B cell (primary cell): Measurements from ENCODE around the gene FOXN4. TPM values are rescaled to one million over a fixed set of nuclear protein-coding genes. Genes with fewer than 3 reads are reported as not detected.

Source experiments
- ATAC-seq: fragments of 200-7000 bp; cut with Tn5 transposase; one replicate; pipeline ENCODE4 v1.10.0; 2021; ENCODE audit warnings: low read depth, mild to moderate bottlenecking, moderate number of reproducible peaks, moderate library complexity
- CTCF ChIA-PET: fragments of 350-600 bp; sonication (Branson Sonifier 250); formaldehyde crosslinking; loops from one replicate; lab custom pipeline; 2021; ENCODE audit warnings: antibody characterized with exemption, inconsistent platforms; lab: Charles Lee
- POLR2A ChIA-PET: fragments of 350-600 bp; sonication (Branson Sonifier 250); formaldehyde crosslinking; loops from one replicate; lab custom pipeline; 2021; ENCODE audit warnings: antibody characterized with exemption; lab: Charles Lee
- DNase-seq: peaks from one replicate; pipeline ENCODE4 v3.0.0; 2013
- H2AFZ ChIP-seq: 2 replicates; pipeline ENCODE4 v1.6.1; 2012; ENCODE audit warnings: mild to moderate bottlenecking, low read depth, low read length; ENCODE audit not compliant: insufficient read depth, poor library complexity, severe bottlenecking
- H3K27ac ChIP-seq, 2 donors: 1 replicate in 1 of 2; 2 replicates in 1 of 2; pipeline ENCODE4 v1.5.1; 2012 to 2013; ENCODE audit warnings: low read length in 2 of 2, mild to moderate bottlenecking in 2 of 2, moderate library complexity in 1 of 2
- H3K27me3 ChIP-seq, 4 experiments: fragments of 200-600 bp in 1 of 4; sonication (generic) in 1 of 4; replicated peaks in 1 of 4; 1 replicate in 2 of 4; 2 replicates in 2 of 4; pipeline versions ENCODE4 v1.6.1 to v1.7.0; 2013 to 2016; ENCODE audit warnings: low read length in 3 of 4, mild to moderate bottlenecking in 2 of 4, mixed read lengths in 1 of 4, moderate library complexity in 1 of 4; ENCODE audit not compliant: insufficient read depth in 4 of 4, control insufficient read depth in 3 of 4; ENCODE audit errors: control extremely low read depth in 1 of 4
- H3K36me3 ChIP-seq, 2 experiments: replicated peaks in 1 of 2; 1 replicate in 1 of 2; 2 replicates in 1 of 2; pipeline versions ENCODE4 v1.6.1 to v1.7.1; 2013; ENCODE audit warnings: low read length in 1 of 2; ENCODE audit not compliant: insufficient read depth in 2 of 2, control insufficient read depth in 1 of 2; ENCODE audit errors: control extremely low read depth in 1 of 2, extremely low read depth in 1 of 2
- H3K4me1 ChIP-seq, 2 donors: fragments of 200-600 bp in 1 of 2; sonication (generic) in 1 of 2; 1 replicate in 1 of 2; 2 replicates in 1 of 2; pipeline versions ENCODE4 v1.5.1 to v1.6.1; 2013 to 2017; ENCODE audit warnings: low read length in 2 of 2; ENCODE audit not compliant: control insufficient read depth in 2 of 2, insufficient read depth in 2 of 2
- H3K4me2 ChIP-seq: replicated peaks from 2 replicates; pipeline ENCODE3; 2012; ENCODE audit warnings: mild to moderate bottlenecking, low read depth, low read length; ENCODE audit not compliant: poor library complexity, severe bottlenecking
- H3K4me3 ChIP-seq, 5 experiments: fragments of 200-600 bp in 1 of 5; sonication (generic) in 1 of 5; 1 replicate in 3 of 5; 2 replicates in 2 of 5; pipeline versions ENCODE4 v1.5.1 to v1.7.0; 2011 to 2016; ENCODE audit warnings: low read length in 4 of 5, mild to moderate bottlenecking in 4 of 5, low read depth in 2 of 5, control low read depth in 1 of 5, moderate library complexity in 1 of 5; ENCODE audit not compliant: insufficient read depth in 1 of 5; ENCODE audit errors: control extremely low read depth in 1 of 5, extremely low read depth in 1 of 5
- H3K79me2 ChIP-seq: fragments of 200-600 bp; sonication (generic); one replicate; pipeline ENCODE4 v1.6.0; 2016; ENCODE audit warnings: low read length; ENCODE audit not compliant: control insufficient read depth, insufficient read depth
- H3K9ac ChIP-seq: fragments of 200-600 bp; sonication (generic); 2 replicates; pipeline ENCODE4 v1.6.1; 2017; ENCODE audit warnings: mild to moderate bottlenecking, low read length, moderate library complexity
- H3K9me3 ChIP-seq, 3 donors: one replicate each; pipeline versions ENCODE4 v1.6.1 to v1.7.1; 2013; ENCODE audit warnings: low read length in 2 of 3; ENCODE audit not compliant: control insufficient read depth in 2 of 3, insufficient read depth in 1 of 3; ENCODE audit errors: control extremely low read depth in 1 of 3
- H4K20me1 ChIP-seq: 2 replicates; pipeline ENCODE4 v1.6.0; 2012; ENCODE audit warnings: mild to moderate bottlenecking, low read length; ENCODE audit not compliant: insufficient read depth, control insufficient read depth, poor library complexity, severe bottlenecking
- H3K27ac Mint-ChIP-seq: one replicate; pipeline ENCODE4 v1.8.0; 2021; ENCODE audit warnings: mixed read lengths
- H3K27me3 Mint-ChIP-seq: one replicate; pipeline ENCODE4 v1.8.0; 2021; ENCODE audit warnings: mixed read lengths
- H3K4me1 Mint-ChIP-seq: one replicate; pipeline ENCODE4 v1.8.0; 2021; ENCODE audit warnings: mixed read lengths
- H3K4me3 Mint-ChIP-seq: one replicate; pipeline ENCODE4 v1.8.0; 2021; ENCODE audit warnings: mixed read lengths
- H3K9me3 Mint-ChIP-seq: one replicate; pipeline ENCODE4 v1.8.0; 2022; ENCODE audit warnings: mixed read lengths; ENCODE audit not compliant: insufficient read depth
- EZH2 ChIP-seq: IDR thresholded peaks from 2 replicates; pipeline ENCODE4 v1.6.1; 2012; ENCODE audit warnings: borderline replicate concordance, low read depth, mild to moderate bottlenecking, moderate library complexity, low read length; ENCODE audit not compliant: insufficient read depth, poor library complexity, severe bottlenecking
- WGBS: methylation state at CpG from one replicate; pipeline ENCODE4 v1.1.5; 2013; ENCODE audit warnings: missing lambda C conversion rate; ENCODE audit not compliant: insufficient coverage; 5-methylcytosine and 5-hydroxymethylcytosine counted together
- intact Hi-C: fragments of 100-400 bp; cut with micrococcal nuclease; formaldehyde crosslinking; loops from one replicate; pipeline ENCODE4 v1.10.0; 2022
- polyA plus RNA-seq: library from polyadenylated mRNA; depleted of rRNA; stranded (reverse); fragments of >200 nt; gene quantifications from 2 replicates; pipeline ENCODE4 v1.2.3, GENCODE V29; 2012
- total RNA-seq, 2 donors: library from RNA; stranded (reverse); fragments of 120-200 nt in 1 of 2; gene quantifications; 1 replicate in 1 of 2; 2 replicates in 1 of 2; pipeline versions ENCODE4 v1.2.3 to v1.2.4, GENCODE V29; 2013 to 2022
- TF ChIP-seq, protein P1 (sequence below): fragments of 200-600 bp; IDR thresholded peaks from one replicate; pipeline ENCODE4 v1.8.0; 2022; ENCODE audit warnings: antibody characterized with exemption, mild to moderate bottlenecking

The FOXN4 gene
- total and polyA plus RNA-seq, 2 donors (not counting 1 experiment from before 2014, with no cell fraction given): not detected

DNA sequence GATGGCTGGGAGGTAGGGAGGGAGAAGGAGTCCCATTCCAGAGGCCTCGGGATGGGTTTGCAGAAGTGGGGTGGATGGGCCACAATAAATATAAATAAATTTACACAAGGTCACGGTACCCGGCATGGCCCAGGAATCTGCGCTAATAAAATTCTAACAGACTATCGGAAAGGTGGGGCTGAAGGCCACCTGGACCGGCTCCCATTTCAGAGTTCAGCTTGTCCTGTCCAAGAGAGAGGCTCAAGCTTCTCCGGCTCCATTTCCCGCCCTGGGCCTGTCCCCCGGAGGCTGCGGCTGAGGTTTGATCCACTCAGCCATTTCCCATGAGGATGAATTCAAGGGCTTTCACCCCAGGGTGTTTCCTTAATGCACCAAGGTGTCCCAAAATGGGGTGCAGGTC, 30.2 kb downstream of the FOXN4 start:
- POLR2A ChIA-PET: no interaction called here
- DNase-seq (no peak), ATAC-seq (no peak)
- no peak overlapping the region for H3K4me3 ChIP-seq
- H3K9me3 Mint-ChIP-seq: no peaks in the 10 kb centered on the region
- no peaks in the 10 kb centered on the region for H3K36me3 ChIP-seq
- no peaks in the 10 kb centered on the region for H4K20me1 ChIP-seq
- no peak overlapping the region for H3K27ac ChIP-seq
- intact Hi-C loops: no loop called here
- no peak overlapping the region for H3K4me2 ChIP-seq
- peaks cover 13% of the 10 kb centered on the region for H3K27me3 Mint-ChIP-seq
- no peaks in the 10 kb centered on the region for H3K4me1 ChIP-seq
- 98% methylated on average over 9 of the region's 10 CpGs for WGBS
- H3K27ac Mint-ChIP-seq: no peak overlapping the region
- H3K79me2 ChIP-seq: no peaks in the 10 kb centered on the region
- H2AFZ ChIP-seq: no peak overlapping the region
- no peaks in the 10 kb centered on the region for H3K27me3 ChIP-seq
- no peak overlapping the region for H3K4me3 Mint-ChIP-seq
- no peaks in the 10 kb centered on the region for H3K4me1 Mint-ChIP-seq
- CTCF ChIA-PET: no interaction called here
- H3K9me3 ChIP-seq: no peaks in the 10 kb centered on the region
- no peak for TF ChIP-seq EZH2
- TF ChIP-seq, protein P1, sequence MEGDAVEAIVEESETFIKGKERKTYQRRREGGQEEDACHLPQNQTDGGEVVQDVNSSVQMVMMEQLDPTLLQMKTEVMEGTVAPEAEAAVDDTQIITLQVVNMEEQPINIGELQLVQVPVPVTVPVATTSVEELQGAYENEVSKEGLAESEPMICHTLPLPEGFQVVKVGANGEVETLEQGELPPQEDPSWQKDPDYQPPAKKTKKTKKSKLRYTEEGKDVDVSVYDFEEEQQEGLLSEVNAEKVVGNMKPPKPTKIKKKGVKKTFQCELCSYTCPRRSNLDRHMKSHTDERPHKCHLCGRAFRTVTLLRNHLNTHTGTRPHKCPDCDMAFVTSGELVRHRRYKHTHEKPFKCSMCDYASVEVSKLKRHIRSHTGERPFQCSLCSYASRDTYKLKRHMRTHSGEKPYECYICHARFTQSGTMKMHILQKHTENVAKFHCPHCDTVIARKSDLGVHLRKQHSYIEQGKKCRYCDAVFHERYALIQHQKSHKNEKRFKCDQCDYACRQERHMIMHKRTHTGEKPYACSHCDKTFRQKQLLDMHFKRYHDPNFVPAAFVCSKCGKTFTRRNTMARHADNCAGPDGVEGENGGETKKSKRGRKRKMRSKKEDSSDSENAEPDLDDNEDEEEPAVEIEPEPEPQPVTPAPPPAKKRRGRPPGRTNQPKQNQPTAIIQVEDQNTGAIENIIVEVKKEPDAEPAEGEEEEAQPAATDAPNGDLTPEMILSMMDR: no peak
- H3K9ac ChIP-seq: no peak overlapping the region

GRCh38 chr12:109277899-109278762, 31.0 kb downstream of the FOXN4 start:
- Histone ChIP-seq H3K4me3 (no peak overlapping the region), H3K79me2 (no peaks in the 10 kb centered on the region), H3K4me2 (no peak overlapping the region), H3K27ac (no peak overlapping the region), H3K36me3 (no peaks in the 10 kb centered on the region), H3K9ac (no peak overlapping the region), H2AFZ (no peak overlapping the region), H3K9me3 (no peaks in the 10 kb centered on the region), H3K4me1 (no peaks in the 10 kb centered on the region), H3K27me3 (no peaks in the 10 kb centered on the region), H4K20me1 (no peaks in the 10 kb centered on the region)
- TF ChIP-seq EZH2: no peak
- TF ChIP-seq, protein P1: no peak
- Mint-ChIP-seq H3K9me3 (no peaks in the 10 kb centered on the region), H3K27ac (no peak overlapping the region), H3K27me3 (peaks cover 17% of the 10 kb centered on the region), H3K4me3 (no peak overlapping the region), H3K4me1 (no peaks in the 10 kb centered on the region)
- ATAC-seq (no peak), DNase-seq (no peak)
- POLR2A ChIA-PET: no interaction called here
- 89% methylated on average over 7 of the region's 15 CpGs for WGBS
- CTCF ChIA-PET: no interaction called here
- intact Hi-C loops: no loop called here
